Nephron progenitor cell (in vitro differentiated cells): Measurements from ENCODE around the gene FAM227A.
"Not testable (repeated sequence)": the region's sequence is repeated elsewhere in the genome, so short reads cannot be mapped to it uniquely, and the experiment has no call there.

ENCODE experiments used
- DNase-seq: peaks from one replicate; pipeline ENCODE4 v3.0.0; 2021
- H3K27ac Mint-ChIP-seq: 2 replicates; pipeline ENCODE4 v1.8.0; 2021; ENCODE audit warnings: mild to moderate bottlenecking, moderate library complexity, mixed read lengths
- H3K27me3 Mint-ChIP-seq: 2 replicates; pipeline ENCODE4 v1.8.0; 2021; ENCODE audit warnings: mild to moderate bottlenecking, low read depth, mixed read lengths; ENCODE audit not compliant: poor library complexity
- H3K36me3 Mint-ChIP-seq: 2 replicates; pipeline ENCODE4 v1.8.0; 2021; ENCODE audit warnings: low read depth, mixed read lengths
- H3K4me1 Mint-ChIP-seq: 2 replicates; pipeline ENCODE4 v1.8.0; 2021; ENCODE audit warnings: mixed read lengths
- H3K4me3 Mint-ChIP-seq: 2 replicates; pipeline ENCODE4 v1.8.0; 2021; ENCODE audit warnings: mild to moderate bottlenecking, moderate library complexity, mixed read lengths
- H3K9me3 Mint-ChIP-seq: 2 replicates; pipeline ENCODE4 v1.8.0; 2021; ENCODE audit warnings: mild to moderate bottlenecking, moderate library complexity, mixed read lengths
- TF ChIP-seq, protein P1 (sequence below): fragments of 200-600 bp; sonication (generic); IDR thresholded peaks from 2 replicates; pipeline ENCODE4 v1.5.0; 2021; ENCODE audit warnings: antibody characterized with exemption

The FAM227A gene

DNA sequence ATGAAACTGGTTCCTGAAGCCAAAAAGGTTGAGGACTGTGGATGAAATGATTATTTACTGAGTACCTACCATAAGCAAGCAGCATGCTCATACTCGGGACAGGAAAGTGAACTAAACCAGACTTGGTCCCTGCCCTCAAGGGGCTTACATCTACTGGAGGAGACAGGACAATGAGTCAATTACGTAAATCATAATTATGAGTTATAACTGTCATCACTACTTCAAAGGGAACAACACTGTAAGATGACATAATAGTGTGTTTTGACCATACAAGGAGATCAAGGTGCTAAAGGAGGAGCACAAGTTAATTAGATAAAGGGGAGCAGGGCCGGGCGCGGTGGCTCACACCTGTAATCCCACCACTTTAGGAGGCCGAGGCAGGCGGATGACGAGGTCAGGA, 2.5 kb downstream of the FAM227A start:
- Mint-ChIP-seq H3K27ac (peak overlapping the region; percentile 73), H3K4me3 (peak overlapping the region; percentile 69)

DNA sequence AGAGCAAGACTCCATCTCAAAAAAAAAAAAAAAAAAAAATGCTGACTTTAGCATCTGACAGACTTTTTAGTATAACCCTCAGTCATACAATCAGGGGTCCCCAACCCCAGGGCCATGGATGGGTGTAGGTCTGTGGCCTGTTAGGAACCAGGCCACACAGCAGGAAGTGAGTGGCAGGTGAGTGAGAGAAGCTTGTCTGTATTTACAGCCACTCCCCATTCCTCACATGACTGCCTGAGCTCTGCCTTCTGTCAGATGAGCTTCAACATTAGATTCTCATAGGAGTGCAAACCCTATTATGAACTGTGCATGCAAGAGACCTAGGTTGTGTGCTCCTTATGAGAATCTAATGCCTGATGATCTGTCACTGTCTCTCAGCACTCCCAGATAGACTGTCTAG, 3.3 kb downstream of the FAM227A start:
- no peaks in the 10 kb centered on the region for H3K27me3 Mint-ChIP-seq
- TF ChIP-seq, protein P1, sequence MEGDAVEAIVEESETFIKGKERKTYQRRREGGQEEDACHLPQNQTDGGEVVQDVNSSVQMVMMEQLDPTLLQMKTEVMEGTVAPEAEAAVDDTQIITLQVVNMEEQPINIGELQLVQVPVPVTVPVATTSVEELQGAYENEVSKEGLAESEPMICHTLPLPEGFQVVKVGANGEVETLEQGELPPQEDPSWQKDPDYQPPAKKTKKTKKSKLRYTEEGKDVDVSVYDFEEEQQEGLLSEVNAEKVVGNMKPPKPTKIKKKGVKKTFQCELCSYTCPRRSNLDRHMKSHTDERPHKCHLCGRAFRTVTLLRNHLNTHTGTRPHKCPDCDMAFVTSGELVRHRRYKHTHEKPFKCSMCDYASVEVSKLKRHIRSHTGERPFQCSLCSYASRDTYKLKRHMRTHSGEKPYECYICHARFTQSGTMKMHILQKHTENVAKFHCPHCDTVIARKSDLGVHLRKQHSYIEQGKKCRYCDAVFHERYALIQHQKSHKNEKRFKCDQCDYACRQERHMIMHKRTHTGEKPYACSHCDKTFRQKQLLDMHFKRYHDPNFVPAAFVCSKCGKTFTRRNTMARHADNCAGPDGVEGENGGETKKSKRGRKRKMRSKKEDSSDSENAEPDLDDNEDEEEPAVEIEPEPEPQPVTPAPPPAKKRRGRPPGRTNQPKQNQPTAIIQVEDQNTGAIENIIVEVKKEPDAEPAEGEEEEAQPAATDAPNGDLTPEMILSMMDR = no peak
- peaks cover 6% of the 10 kb centered on the region for H3K9me3 Mint-ChIP-seq
- H3K4me1 Mint-ChIP-seq = peaks cover 20% of the 10 kb centered on the region
- no peak overlapping the region for H3K4me3 Mint-ChIP-seq
- DNase-seq = no peak
- no peak overlapping the region for H3K27ac Mint-ChIP-seq
- H3K36me3 Mint-ChIP-seq = peaks cover 34% of the 10 kb centered on the region

More for the DNA sequence above, 2.5 kb downstream of the FAM227A start:
- TF ChIP-seq, protein P1 = no peak
- Mint-ChIP-seq H3K27me3 (no peaks in the 10 kb centered on the region), H3K9me3 (peaks cover 6% of the 10 kb centered on the region), H3K36me3 (peaks cover 28% of the 10 kb centered on the region), H3K4me1 (peaks cover 23% of the 10 kb centered on the region)
- no peak for DNase-seq

DNA sequence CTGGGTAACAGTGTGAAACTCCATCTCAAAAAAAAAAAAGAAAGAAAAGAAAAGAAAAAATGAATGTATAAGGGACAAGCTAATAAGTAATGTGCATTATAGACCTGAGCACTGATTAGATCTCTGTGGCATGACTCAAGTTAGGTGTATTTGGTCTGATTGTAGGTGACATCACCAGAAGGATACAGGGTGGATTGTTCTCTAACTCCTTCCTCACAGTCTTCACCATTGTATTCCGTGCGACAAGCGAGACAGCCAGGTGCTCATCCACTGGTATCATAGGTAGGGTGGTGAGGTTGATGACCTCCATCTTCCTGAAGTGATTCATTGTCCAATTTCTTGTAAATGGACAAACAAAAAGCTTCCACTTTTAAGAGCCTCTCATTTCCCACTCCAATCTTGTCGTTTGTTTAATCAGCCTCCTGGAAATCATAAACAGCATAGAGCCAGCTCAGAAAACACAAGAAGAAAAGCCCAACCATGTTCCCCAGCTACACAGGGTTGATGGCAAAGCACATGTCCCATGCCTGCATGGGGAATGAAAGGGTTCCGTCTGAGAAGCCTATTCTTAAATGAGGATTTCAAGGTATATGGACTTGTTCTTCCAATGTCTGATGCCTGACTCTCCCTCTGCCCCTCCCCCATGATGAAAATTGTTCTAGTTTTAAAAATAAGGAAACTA, 6.2 kb downstream of the FAM227A start:
- peaks cover 6% of the 10 kb centered on the region for H3K9me3 Mint-ChIP-seq
- H3K27ac Mint-ChIP-seq = no peak overlapping the region
- TF ChIP-seq, protein P1 = no peak
- peaks cover 5% of the 10 kb centered on the region for H3K4me1 Mint-ChIP-seq
- no peak for DNase-seq
- no peak overlapping the region for H3K4me3 Mint-ChIP-seq
- H3K27me3 Mint-ChIP-seq = no peaks in the 10 kb centered on the region
- peaks cover 54% of the 10 kb centered on the region for H3K36me3 Mint-ChIP-seq

DNA sequence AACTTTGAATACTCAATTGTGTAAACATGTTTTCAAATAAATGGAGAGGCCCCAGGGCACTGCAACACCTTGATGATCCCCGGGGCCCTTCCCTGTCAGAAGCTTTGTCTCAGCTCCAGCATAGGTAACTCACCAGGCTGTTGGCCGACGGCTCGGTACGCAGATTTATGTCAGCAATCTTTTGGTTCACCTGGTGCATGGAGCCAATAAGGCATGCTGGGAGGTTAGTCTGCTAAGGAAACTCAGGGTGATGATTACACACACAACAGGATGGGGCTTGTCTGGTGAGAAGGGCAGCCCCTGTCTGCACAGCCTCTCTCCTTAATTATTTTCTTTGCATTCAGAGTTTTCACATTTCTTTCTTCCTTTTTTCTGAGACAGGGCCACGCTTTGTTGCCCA, 10.8 kb downstream of the FAM227A start:
- no peaks in the 10 kb centered on the region for H3K4me1 Mint-ChIP-seq
- no peaks in the 10 kb centered on the region for H3K27me3 Mint-ChIP-seq
- H3K27ac Mint-ChIP-seq = no peak overlapping the region
- no peak overlapping the region for H3K4me3 Mint-ChIP-seq
- H3K36me3 Mint-ChIP-seq = peaks cover 71% of the 10 kb centered on the region
- DNase-seq = no peak
- TF ChIP-seq, protein P1 = no peak
- no peaks in the 10 kb centered on the region for H3K9me3 Mint-ChIP-seq

DNA sequence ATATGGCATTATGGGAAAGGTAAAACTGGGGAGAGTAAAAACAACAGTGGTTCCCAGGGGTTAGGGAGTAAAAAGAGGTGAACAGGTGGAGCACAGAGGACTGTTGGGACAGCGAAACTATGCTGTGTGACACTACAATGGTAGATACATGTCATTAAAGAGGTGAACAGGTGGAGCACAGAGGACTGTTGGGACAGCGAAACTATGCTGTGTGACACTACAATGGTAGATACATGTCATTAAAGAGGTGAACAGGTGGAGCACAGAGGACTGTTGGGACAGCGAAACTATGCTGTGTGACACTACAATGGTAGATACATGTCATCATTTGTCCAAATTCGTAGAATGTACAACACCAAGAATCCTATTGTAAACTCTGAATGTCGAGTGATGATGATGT, 11.9 kb downstream of the FAM227A start:
- peaks cover 73% of the 10 kb centered on the region for H3K36me3 Mint-ChIP-seq
- H3K27me3 Mint-ChIP-seq = not testable (repeated sequence)

DNA sequence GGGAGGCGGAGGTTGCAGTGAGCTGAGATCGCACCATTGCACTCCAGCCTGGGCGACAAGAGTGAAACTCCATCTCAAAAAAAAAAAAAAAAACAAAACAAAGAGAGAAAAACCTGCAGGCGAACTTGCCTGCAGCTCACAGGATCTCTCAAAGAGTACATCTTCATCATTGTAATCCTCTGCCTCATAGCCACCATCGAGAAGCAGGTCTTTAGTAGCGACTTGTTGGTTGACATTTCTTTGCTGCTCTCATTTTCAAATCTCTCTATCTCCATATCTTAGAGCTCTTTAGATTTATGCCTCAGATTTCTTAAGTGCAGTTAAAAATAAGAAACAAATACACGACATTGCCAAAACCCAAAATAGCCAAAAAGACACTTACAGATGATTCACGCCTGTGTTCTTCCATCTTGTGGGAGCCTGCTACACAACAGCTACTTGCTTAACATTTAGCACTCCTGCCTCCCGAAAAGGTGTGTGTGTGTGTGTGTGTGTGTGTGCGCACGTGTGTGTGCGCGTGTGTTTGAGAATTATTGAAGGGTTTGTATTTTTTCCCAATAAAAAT, 14.6 kb downstream of the FAM227A start:
- Mint-ChIP-seq H3K9me3 (no peaks in the 10 kb centered on the region), H3K4me1 (no peaks in the 10 kb centered on the region), H3K27me3 (no peaks in the 10 kb centered on the region), H3K36me3 (peaks cover 57% of the 10 kb centered on the region), H3K4me3 (no peak overlapping the region), H3K27ac (no peak overlapping the region)
- no peak for DNase-seq
- TF ChIP-seq, protein P1 = no peak

More for the DNA sequence above, 11.9 kb downstream of the FAM227A start:
- H3K9me3 Mint-ChIP-seq, DNase-seq, H3K4me1 Mint-ChIP-seq, H3K27ac Mint-ChIP-seq, H3K4me3 Mint-ChIP-seq: not testable (repeated sequence)
